Measurements from ENCODE around the gene HCK.

The HCK gene

GRCh38 chr20:32069711-32070110 lies 17.7 kb downstream of the HCK start:
- H3K9me3 ChIP-seq (replicated peaks in 1 of 11), result peaks cover 0 to 30% (median 0%) of the 10 kb centered on the region in 11 experiments; a peak in 7 of 22 replicates
- peaks cover 0 to 89% (median 76%) of the 10 kb centered on the region in 11 experiments; a peak in 17 of 22 replicates for H3K36me3 ChIP-seq
- peaks cover 49 to 97% (median 91%) of the 10 kb centered on the region in 10 experiments for H3K4me1 ChIP-seq
- no peak overlapping the region for H3K4me3 ChIP-seq
- peak overlapping the region; percentile 52 to 89 (median 77) for H3K4me2 ChIP-seq
- peak overlapping the region; percentile 88 to 100 (median 94) for H3K27ac ChIP-seq
- no peaks in the 10 kb centered on the region for H3K27me3 ChIP-seq
- H4K20me1 ChIP-seq, result no peaks in the 10 kb centered on the region; a peak in 1 of 22 replicates
- H3K9ac ChIP-seq, result peak overlapping the region; percentile 68 to 90 (median 80)
- TF ChIP-seq Cebpa-rat (IDR thresholded peaks at IDR 0.05), result no peak

DNA sequence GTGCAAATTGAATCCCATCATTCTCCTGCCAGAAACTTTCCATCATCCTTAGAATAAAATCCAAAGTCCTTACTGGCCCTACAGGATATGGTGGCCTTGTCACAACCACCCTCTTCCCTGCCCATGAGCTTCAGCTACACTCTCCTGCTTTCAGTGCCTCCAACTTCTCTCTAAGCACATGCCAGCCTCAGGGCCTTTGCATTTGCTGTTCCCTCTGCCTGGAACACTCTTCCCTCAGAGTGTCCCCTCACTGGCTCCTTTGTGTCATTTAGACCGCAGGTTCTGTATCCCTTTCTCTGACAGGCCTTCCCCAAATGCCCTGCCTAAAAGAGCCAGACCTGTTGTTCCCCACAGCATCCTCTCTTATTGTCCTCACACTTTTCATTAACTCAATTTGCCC lies 18.2 kb downstream of the HCK start:
- Histone ChIP-seq H3K27me3 (no peaks in the 10 kb centered on the region), H4K20me1 (no peaks in the 10 kb centered on the region; a peak in 1 of 22 replicates), H3K36me3 (peaks cover 0 to 89% (median 76%) of the 10 kb centered on the region in 11 experiments; a peak in 18 of 22 replicates), H3K4me3 (0 out of 20 replicates have a peak overlapping the region, but pooled peaks of 2 of the 10 experiments have one; percentile 0 to 12), H3K4me2 (peak overlapping the region; percentile 52 to 89 (median 77)), H3K9me3 (replicated peaks in 1 of 11) (peaks cover 0 to 30% (median 0%) of the 10 kb centered on the region in 11 experiments; a peak in 7 of 22 replicates), H3K4me1 (peaks cover 49 to 97% (median 87%) of the 10 kb centered on the region in 10 experiments), H3K9ac (peak overlapping the region; percentile 68 to 90 (median 80)), H3K27ac (peak overlapping the region; percentile 88 to 100 (median 94))
- TF ChIP-seq Cebpa-rat (IDR thresholded peaks at IDR 0.05), result no peak

- H3K4me1 ChIP-seq, result peaks cover 49 to 97% (median 85%) of the 10 kb centered on the region in 10 experiments
- H3K36me3 ChIP-seq, result peaks cover 0 to 89% (median 76%) of the 10 kb centered on the region in 11 experiments; a peak in 18 of 22 replicates
- peak overlapping the region; percentile 88 to 100 (median 94) for H3K27ac ChIP-seq
- H3K27me3 ChIP-seq, result no peaks in the 10 kb centered on the region
- no peaks in the 10 kb centered on the region for H4K20me1 ChIP-seq
- H3K9me3 ChIP-seq (replicated peaks in 1 of 11), result peaks cover 0 to 29% (median 0%) of the 10 kb centered on the region in 11 experiments; a peak in 7 of 22 replicates
- peak overlapping the region; percentile 68 to 90 (median 80) for H3K9ac ChIP-seq
- H3K4me3 ChIP-seq, result 0 out of 20 replicates have a peak overlapping the region, but pooled peaks of 2 of the 10 experiments have one; percentile 0 to 12
- peak overlapping the region; percentile 63 to 89 (median 81) for H3K4me2 ChIP-seq
- TF ChIP-seq Cebpa-rat (IDR thresholded peaks at IDR 0.05), result no peak
These were observed 18.7 kb downstream of the HCK start for GRCh38 chr20:32070690-32071213.

- Histone ChIP-seq H3K4me1 (peaks cover 51 to 97% (median 85%) of the 10 kb centered on the region in 10 experiments), H3K36me3 (peaks cover 0 to 89% (median 76%) of the 10 kb centered on the region in 11 experiments; a peak in 18 of 22 replicates), H3K27ac (peak overlapping the region; percentile 71 to 100 (median 92)), H3K4me2 (peak overlapping the region; percentile 62 to 86 (median 80)), H3K27me3 (no peaks in the 10 kb centered on the region), H4K20me1 (peaks cover 0 to 2% (median 0%) of the 10 kb centered on the region in 11 experiments; a peak in 1 of 22 replicates), H3K4me3 (no peak overlapping the region), H3K9ac (peak overlapping the region; percentile 28 to 72 (median 55); a peak in 18 of 22 replicates), H3K9me3 (replicated peaks in 1 of 11) (peaks cover 0 to 21% (median 0%) of the 10 kb centered on the region in 11 experiments; a peak in 7 of 22 replicates)
- TF ChIP-seq Cebpa-rat (IDR thresholded peaks at IDR 0.05), result no peak
These were observed 19.5 kb downstream of the HCK start for GRCh38 chr20:32071395-32072167.

DNA sequence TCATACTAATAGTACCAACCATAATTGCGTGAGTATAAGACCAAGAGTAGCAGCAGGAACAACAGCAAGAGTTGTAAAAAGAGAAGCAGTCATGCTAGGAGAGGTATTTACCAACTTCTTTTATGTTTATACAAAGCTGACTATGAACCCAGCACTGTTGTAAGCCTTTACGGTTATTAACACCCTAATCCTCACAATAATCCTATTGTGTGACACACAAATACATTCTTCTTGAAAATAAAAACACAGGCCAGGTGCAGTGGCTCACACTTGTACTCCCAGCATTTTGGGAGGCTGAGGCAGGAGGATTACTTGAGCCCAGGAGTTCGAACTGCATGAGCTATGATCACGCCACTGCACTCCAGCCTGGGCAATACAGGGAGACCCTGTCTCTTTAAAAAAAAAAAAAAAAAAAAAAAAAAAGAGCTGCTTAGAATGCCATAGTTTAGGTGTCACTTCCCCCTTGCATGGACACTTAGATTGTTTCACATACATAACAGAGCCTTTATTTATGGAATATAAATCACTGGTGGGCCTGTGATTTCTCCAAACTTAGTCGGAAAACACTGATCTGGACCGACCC lies 20.2 kb downstream of the HCK start:
- H3K27me3 ChIP-seq, result no peaks in the 10 kb centered on the region
- peaks cover 0 to 6% (median 0%) of the 10 kb centered on the region in 11 experiments; a peak in 1 of 22 replicates for H4K20me1 ChIP-seq
- H3K9ac ChIP-seq, result peak overlapping the region in 8 of 11 experiments; percentile 48 to 72 (median 58); a peak in 11 of 22 replicates
- H3K4me1 ChIP-seq, result peaks cover 58 to 97% (median 85%) of the 10 kb centered on the region in 10 experiments
- peak overlapping the region; percentile 71 to 100 (median 92); a peak in 21 of 22 replicates for H3K27ac ChIP-seq
- TF ChIP-seq Cebpa-rat (IDR thresholded peaks at IDR 0.05), result no peak
- H3K36me3 ChIP-seq, result peaks cover 0 to 90% (median 76%) of the 10 kb centered on the region in 11 experiments; a peak in 18 of 22 replicates
- H3K4me2 ChIP-seq, result peak overlapping the region; percentile 62 to 86 (median 80); a peak in 20 of 22 replicates
- H3K4me3 ChIP-seq, result no peak overlapping the region
- peaks cover 0 to 15% (median 0%) of the 10 kb centered on the region in 11 experiments; a peak in 5 of 22 replicates for H3K9me3 ChIP-seq (replicated peaks in 1 of 11)

DNA sequence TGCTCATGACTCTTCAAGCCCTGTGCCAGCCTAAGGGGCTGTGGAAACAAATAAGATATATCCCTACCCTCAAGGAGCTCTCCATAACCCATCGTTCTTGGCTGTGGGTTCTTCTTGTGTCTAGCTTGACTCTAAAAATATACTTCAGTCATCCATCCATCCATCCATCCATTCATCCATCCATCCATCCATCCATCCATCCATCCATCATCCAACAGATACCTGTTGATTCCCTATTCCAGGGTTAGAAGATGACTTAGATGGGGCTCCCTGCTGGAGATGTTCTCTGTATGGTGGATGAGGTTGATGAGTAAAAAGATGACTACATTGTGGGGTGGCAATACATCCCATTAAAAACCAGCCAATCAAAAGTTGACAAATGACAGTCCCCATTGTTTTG lies 23.5 kb downstream of the HCK start:
- Histone ChIP-seq H3K4me3 (no peak overlapping the region), H3K27me3 (no peaks in the 10 kb centered on the region)
- TF ChIP-seq Cebpa-rat (IDR thresholded peaks at IDR 0.05), result no peak

GRCh38 chr20:32077190-32077589 lies 25.1 kb downstream of the HCK start:
- TF ChIP-seq Cebpa-rat (IDR thresholded peaks at IDR 0.05), result no peak
- peaks cover 0 to 6% (median 0%) of the 10 kb centered on the region in 11 experiments; a peak in 2 of 22 replicates for H4K20me1 ChIP-seq

More for the DNA sequence above, 23.5 kb downstream of the HCK start:
- Histone ChIP-seq H3K4me2 (peak overlapping the region in 6 of 11 experiments; percentile 62 to 86 (median 76); a peak in 10 of 22 replicates), H4K20me1 (peaks cover 0 to 6% (median 0%) of the 10 kb centered on the region in 11 experiments; a peak in 1 of 22 replicates), H3K4me1 (peaks cover 49 to 99% (median 82%) of the 10 kb centered on the region in 10 experiments), H3K36me3 (peaks cover 0 to 96% (median 92%) of the 10 kb centered on the region in 11 experiments; a peak in 18 of 22 replicates), H3K9me3 (replicated peaks in 1 of 11) (no peaks in the 10 kb centered on the region), H3K9ac (peak overlapping the region in 4 of 11 experiments; percentile 12 to 83 (median 70); a peak in 4 of 22 replicates), H3K27ac (peak overlapping the region in 5 of 11 experiments; percentile 78 to 100 (median 92); a peak in 8 of 22 replicates)

GRCh38 chr20:32078322-32078721 lies 26.3 kb downstream of the HCK start:
- Histone ChIP-seq H3K4me1 (peaks cover 40 to 100% (median 78%) of the 10 kb centered on the region in 10 experiments), H4K20me1 (peaks cover 0 to 6% (median 0%) of the 10 kb centered on the region in 11 experiments; a peak in 2 of 22 replicates), H3K9me3 (replicated peaks in 1 of 11) (no peaks in the 10 kb centered on the region), H3K4me3 (no peak overlapping the region), H3K27ac (peak overlapping the region in 10 of 11 experiments; percentile 12 to 100 (median 65); a peak in 16 of 22 replicates), H3K36me3 (peaks cover 0 to 99% (median 96%) of the 10 kb centered on the region in 11 experiments; a peak in 17 of 22 replicates), H3K9ac (peak overlapping the region in 6 of 11 experiments; percentile 13 to 83 (median 43); a peak in 7 of 22 replicates), H3K4me2 (peak overlapping the region in 10 of 11 experiments; percentile 17 to 86 (median 70); a peak in 19 of 22 replicates), H3K27me3 (no peaks in the 10 kb centered on the region)
- no peak for TF ChIP-seq Cebpa-rat (IDR thresholded peaks at IDR 0.05)

More at GRCh38 chr20:32077190-32077589, 25.1 kb downstream of the HCK start:
- Histone ChIP-seq H3K27ac (peak overlapping the region in 9 of 11 experiments; percentile 66 to 100 (median 72); a peak in 18 of 22 replicates), H3K36me3 (peaks cover 0 to 99% (median 96%) of the 10 kb centered on the region in 11 experiments; a peak in 18 of 22 replicates), H3K9ac (peak overlapping the region in 8 of 11 experiments; percentile 41 to 83 (median 58); a peak in 15 of 22 replicates), H3K4me2 (peak overlapping the region; percentile 17 to 86 (median 68)), H3K4me3 (no peak overlapping the region; a peak in 1 of 20 replicates), H3K9me3 (replicated peaks in 1 of 11) (no peaks in the 10 kb centered on the region), H3K27me3 (no peaks in the 10 kb centered on the region), H3K4me1 (peaks cover 41 to 100% (median 81%) of the 10 kb centered on the region in 10 experiments)
